ENCODE measurements around the gene KRTAP4-9. TPM values are rescaled to one million over a fixed set of nuclear protein-coding genes. Genes with fewer than 3 reads are reported as not detected.

The KRTAP4-9 gene
- total and polyA plus RNA-seq, 9 of the 15 experiments (the other 6 are each of a cell fraction or from before 2014, with no cell fraction given), result not detected

- TF ChIP-seq ETS2 (tag; IDR thresholded peaks at IDR 0.05; ENCODE audit: borderline replicate concordance, poor library complexity, severe bottlenecking) (no peak), BMI1 (IDR thresholded peaks at IDR 0.05; ENCODE audit: low read length) (no peak), ZBTB26 (CRISPR knock-in tag; IDR thresholded peaks at IDR 0.05) (no peak), ZNF24 (IDR thresholded peaks at IDR 0.05) (no peak), E2F6 (IDR thresholded peaks at IDR 0.05; ENCODE audit: borderline replicate concordance in 1 of 2, extremely low read depth in 1 of 2, insufficient read depth in 1 of 2, insufficient read length in 1 of 2, low read depth in 1 of 2, low read length in 1 of 2, poor library complexity in 1 of 2, severe bottlenecking in 1 of 2) (no peak), NR2C2 (CRISPR knock-in tag; IDR thresholded peaks at IDR 0.05) (no peak), NR2C2 (tag; IDR thresholded peaks at IDR 0.05) (peak; percentile 33; the same call in 1 of the 2 replicates), GTF2F1 (IDR thresholded peaks at IDR 0.05; ENCODE audit: low read depth, low read length) (no peak), MAFK (IDR thresholded peaks at IDR 0.05; ENCODE audit: low read length) (peak; percentile 25; the same call in 1 of the 2 replicates), NFE2 (IDR thresholded peaks at IDR 0.05; ENCODE audit: low read depth) (peak; percentile 77), ZNF766 (CRISPR knock-in tag; conservative IDR thresholded peaks at IDR 0.05) (peak; percentile 74; the same call in 1 of the 2 replicates), MLLT1 (IDR thresholded peaks at IDR 0.05) (peak in 1 of 2 experiments; percentile 67; a peak in 1 of 4 replicates), C11orf30 (IDR thresholded peaks at IDR 0.05; ENCODE audit: low read depth) (peak; percentile 66; the same call in 1 of the 2 replicates), RCOR1 (IDR thresholded peaks at IDR 0.05; ENCODE audit: borderline replicate concordance in 1 of 2, low read depth in 2 of 2, low read length in 2 of 2) (peak in 1 of 2 experiments; percentile 61; a peak in 1 of 4 replicates), PHB2 (IDR thresholded peaks at IDR 0.05; ENCODE audit: low read depth) (no peak), JUN (IDR thresholded peaks at IDR 0.05; ENCODE audit: borderline replicate concordance, low read depth, low read length) (peak; percentile 91), JUN (CRISPR knock-in tag; IDR thresholded peaks at IDR 0.05; ENCODE audit: borderline replicate concordance) (no peak), ZNF224 (CRISPR knock-in tag; IDR thresholded peaks at IDR 0.05) (no peak), GMEB1 (CRISPR knock-in tag; IDR thresholded peaks at IDR 0.05) (0 out of 2 replicates have a peak, but pooled peaks have one; percentile 3), TRIM24 (IDR thresholded peaks at IDR 0.05) (peak; percentile 68 to 81; a peak in 3 of 4 replicates), SMARCB1 (IDR thresholded peaks at IDR 0.05; ENCODE audit: insufficient read length, low read depth) (no peak), BCOR (IDR thresholded peaks at IDR 0.05) (no peak)
Observed at GRCh38 chr17:41065829-41066624, 39.2 kb upstream of the KRTAP4-9 start, which contains the start of gene KRTAP2-4 (continued).
